Retina (tissue), 1 donor: Measurements from ENCODE around the gene POR.

Source experiments
- DNase-seq: peaks from one replicate; pipeline ENCODE4 v3.0.0-alpha.2; 2016

Gene POR

DNA sequence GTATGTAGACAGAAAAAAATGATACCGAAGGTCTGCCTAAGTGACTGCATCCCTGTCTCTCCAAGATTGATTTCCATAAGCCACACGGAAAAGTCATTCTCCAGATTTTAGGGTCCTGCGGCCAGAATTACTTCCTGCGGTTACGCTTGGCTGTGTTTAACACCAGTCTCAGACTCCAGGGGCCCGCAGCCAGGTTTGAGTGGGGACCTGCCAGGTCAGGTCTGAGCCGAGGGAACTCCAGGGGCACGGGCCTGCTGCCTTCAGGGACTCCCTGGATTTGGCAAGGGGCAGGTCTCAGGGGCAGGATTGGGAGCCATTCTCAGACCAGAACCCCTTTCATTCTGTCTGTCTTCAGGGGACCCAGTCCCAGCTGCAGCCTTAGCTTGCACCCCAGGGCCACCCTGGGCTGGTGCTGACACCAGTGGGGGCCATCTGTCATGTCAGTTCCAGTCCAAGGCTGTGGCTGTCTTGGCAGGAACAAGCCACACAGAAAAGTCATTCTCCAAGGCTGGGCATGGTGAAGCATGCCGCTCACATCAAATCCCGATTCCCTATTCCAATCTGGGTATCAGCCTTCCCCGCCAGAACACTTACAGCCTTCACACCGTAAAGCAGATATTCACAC, 40.5 kb downstream of the POR start:
- DNase-seq = no peak

DNA sequence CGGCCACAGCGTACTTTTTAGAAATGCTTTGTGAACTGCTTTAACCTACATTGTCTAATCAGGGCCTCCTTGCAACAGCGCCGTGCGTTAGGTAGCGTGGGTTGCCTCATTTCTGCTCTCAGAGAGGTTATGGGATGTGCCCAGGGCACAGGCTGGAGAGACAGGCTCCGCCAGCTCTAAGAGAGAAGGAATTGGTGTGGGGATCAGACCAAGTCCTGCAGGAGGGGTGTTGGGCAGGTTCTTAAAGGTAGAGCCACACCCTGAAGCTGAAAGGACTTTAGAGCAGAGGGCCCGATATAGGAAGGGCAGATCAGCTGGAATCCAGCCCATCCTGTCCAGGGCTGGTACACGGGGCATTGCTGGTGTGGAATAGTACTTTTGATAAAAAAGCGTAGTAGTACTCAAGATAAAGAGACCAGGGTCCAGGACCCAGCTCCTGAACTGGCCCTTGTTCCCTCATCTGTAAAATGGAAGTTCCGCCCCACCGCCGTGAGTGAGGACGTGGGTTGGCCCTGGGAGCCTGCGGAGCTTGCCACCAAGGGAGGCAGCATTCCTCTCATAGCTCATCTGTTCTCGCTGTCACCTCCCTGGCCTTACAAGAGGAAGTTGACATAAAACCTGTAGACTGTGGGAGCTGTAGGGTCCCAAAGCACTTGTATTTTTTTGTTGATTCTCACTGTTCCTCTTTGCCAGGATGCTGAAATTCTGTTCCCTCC, 42.2 kb downstream of the POR start:
- no peak for DNase-seq

DNA sequence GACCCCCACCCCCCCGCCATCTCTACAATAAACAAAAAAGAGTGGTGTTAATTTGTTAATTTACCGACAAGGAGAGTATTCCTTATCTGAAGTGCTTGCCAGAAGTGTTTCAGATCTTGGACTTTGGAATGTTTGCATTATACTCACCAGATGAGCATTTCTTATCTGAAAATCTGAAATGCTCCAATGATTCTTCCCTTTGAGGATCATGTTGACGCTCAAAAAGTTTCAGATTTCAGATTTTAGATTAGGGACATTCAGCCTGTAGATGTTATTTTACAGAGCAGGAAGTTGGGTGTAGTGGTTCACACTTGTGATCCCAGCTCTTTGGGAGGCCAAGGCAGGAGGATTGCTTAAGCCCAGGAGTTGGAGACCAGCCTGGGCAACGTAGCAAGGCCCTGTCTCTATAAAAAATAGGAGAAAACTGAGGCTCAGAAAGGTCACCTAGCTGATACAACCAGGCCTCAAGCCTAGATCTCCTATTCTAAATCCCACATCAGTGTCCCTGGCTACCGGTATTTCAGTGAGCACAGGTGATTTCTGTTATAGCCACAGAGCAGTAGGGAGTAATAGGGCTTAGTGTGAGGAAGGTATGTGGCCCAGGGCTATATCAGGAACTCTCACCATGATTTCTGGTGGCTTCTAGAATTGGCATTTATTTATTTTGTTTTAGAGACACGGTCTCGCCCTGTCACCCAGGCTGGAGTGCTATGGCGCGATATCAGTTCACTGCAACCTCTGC, 44.0 kb downstream of the POR start:
- DNase-seq = no peak

DNA sequence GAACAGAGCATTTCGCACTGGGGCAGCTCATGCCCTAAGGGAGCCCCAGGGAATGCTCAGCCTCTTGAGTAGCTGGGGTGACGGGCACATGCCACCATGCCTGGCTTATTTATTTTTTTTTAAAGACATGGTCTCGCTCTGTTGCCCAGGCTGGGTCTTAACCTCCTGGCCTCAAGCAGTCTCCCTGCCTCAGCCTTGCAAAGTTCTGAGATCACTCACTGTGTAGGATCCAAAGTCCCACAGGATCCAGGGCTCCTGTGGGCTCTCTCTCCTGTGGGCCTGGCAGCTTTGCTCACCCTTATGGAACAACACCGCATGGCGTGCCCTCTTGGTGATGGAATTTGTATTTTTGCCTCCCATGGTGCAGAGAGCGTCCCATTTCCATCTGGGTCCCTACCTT, 45.4 kb downstream of the POR start:
- DNase-seq = no peak

DNA sequence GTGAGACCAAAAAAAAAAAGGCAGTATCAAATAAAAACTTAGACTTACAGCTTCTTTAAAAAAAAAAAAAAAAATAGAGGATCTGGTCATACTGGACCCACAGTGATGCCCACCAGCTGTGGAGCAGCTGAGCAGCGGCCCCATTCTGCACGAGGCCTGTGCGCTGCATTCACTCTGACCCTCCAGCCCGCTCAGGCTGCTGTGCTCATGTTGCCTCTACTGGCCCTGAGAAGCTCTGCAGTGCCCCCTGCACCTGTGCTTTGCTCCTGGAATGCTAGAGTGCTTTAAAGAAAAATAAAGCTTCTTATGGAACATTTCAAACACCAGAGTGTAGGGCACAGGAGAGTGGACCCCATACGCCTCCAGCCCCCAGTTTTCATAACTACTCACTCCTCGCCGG, 46.3 kb downstream of the POR start:
- no peak for DNase-seq

DNA sequence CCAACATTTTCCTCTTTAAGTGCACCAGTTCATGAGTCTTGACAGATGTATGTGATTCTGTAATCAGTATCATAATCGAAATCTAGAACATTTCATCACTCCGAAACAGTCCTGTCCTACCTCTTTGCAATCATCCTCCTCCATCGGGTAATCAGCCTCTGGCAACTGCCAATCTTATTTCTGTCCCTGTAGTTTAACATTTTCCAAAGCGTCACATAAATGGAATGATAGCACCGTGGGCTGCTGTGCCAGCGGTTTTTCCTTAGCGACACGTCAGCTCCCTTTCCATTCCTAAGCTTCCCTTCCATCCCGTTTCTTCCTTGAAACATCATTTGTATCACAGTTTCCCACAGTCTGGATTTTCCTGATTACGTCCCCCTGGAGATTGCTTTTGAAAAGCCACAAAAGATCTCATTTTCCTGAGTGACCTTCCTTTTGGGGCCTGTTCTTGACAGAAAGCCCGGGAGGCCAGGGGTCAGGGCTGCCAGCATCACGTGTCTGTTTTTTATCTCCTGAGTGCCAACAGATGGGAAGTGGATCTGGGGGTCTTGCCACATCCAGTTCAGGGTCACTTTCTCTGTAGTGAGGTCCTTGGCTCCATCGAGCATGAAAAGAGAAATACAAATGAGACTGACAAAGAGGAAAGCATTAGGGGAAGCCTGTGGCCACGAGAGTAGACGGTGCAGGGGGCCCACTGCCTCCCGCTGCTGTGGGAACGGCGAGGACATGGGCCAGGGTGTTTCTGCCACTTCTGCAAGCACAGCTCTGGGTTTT, 47.8 kb downstream of the POR start:
- peak; percentile 56 for DNase-seq

DNA sequence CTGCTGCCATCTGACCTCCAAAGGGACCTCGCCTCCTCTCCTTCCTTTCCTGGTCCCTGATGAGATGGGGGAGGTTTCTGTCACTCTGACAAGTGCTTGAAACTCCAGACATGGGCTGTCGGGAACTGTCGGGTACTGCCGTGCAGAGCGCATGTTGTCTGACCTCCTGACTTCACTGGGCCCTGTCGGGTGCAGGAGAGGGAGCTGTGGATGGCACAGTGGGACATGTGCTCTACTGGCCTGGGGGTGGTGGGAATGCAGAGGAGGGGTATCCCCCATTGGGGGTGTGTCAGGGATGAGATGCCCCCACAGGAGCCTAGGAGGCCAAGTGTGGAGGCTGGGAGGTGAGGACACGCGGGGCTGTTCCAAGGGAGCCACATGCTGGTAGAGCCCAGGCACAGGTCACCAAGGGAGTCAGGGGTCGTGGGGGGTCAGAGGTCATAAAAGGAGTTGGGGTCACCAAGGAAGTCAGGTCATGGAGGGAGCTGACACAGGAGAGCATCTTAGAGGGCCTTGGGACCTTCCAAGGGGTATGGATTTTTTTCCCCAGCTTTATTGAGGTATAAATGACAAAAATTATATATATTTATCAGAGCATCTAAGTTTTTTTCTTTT, 48.5 kb downstream of the POR start:
- DNase-seq = no peak

DNA sequence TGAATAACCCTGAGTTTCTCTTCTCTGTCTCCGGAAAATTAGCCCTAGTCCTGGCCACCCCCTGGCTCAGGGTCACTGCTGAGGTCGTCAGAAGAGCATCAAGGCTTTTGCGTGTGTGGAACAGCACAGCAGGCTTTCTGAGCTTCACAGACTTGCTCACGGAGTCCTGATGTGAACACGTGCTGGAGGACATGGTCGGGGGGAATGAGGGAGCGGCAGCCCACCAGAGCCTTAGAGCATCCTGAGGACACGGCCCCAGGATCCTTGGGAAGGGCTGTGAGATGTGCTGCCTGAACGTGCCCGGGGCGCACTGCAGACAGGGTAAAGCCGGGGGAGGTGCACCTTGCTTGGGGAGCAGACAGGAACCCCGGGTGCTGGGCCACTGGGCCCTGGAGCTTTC, 50.7 kb downstream of the POR start:
- DNase-seq = peak; percentile 50

DNA sequence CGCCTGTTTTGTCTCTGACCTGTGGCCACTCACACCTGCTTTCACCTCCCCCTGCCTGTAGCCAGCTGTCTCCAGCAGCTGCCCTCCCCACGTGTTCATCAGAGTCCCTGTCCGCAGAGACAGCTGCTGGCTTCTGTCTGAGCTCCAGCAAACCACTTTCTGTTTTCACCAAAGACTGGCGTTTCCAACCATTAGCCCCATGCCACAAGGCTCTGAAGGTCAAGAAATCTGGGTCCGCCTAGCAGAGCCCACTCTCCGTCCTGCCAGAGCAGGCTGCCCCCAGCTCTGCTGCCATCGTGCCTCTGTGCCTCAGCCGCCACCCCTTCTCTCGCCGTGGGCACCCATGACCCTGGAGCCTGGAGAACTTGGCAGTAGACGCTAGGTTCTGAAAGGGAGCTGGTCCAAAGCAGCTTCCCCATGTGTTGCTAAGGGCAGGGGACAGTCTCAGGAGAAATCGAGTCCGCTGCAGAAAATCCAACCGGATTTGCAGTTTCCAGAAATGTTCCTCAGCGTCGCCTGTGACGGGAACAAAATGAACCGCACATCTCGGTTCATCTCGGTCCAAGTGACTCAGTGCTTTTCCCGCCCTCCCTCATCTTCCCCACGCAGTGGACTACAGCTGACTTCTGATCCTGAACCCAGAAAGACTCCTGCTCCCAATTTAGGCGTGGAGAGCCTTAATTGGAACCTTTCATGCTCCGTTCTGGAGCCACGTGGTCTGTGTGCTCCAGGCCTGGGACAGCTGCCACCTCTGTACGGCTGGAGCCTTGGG, 51.4 kb downstream of the POR start:
- no peak for DNase-seq

DNA sequence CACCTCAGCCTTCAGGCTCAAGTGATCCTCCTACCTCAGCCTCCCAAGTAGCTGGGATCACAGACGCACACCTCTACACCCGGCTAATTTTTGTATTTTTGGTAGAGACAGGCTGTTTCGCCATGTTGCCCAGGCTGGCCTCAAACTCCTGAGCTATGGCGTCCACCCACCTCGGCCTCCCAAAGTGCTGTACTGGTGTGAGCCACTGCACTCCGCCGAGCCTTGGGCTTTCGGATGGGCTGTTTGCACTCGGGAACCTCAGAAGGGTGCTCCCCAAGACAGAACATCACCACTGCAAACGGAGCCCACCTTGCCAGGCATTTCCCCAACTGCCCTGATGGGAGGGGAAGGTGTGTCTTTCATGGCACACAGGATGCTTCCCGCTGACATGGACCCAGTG, 52.1 kb downstream of the POR start:
- no peak for DNase-seq

DNA sequence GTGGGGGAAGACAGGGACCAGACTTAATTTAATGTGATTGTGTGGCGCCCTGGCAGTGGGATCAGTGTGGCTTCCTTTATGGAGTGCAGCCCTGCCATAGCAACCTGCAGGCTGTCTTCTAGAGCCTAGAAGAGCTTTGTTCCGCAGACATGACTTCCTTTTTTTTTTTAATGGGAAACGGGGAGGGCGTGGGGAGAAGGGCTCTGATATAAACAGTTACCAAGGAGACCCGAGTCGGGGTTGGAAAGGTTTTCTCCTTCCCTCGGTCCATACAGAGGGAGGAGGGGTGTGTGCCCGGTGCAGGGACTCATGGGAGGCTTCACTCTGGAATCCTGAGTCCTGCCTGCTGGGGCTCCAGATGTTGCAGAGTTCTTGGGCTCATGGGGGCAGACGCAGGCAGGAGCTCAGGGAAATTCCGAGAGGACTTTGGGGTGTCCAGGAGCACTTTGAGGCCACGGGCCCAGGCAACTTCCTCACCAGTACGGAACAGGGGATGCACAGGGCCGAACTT, 52.6 kb downstream of the POR start:
- DNase-seq = peak; percentile 65

DNA sequence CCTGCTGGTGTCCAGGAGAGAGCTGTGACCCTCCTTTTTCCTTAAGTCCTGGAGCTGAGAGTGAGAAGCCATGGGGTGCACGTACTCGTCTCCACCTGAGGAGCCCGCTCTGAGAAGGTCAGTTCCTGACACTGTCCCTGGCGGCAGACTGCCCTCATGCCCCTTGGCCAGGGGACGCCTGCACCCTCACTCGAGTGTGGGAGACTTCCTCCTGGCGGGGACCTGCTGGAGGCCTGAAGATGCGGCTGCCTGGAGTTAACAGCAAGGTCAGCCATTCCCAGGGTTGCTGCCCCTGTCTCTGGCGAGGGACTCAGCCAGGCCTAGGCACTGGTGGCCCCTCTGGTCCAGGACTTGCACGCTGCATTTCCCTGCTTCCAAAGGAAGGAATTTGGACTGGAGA, 53.1 kb downstream of the POR start:
- no peak for DNase-seq

DNA sequence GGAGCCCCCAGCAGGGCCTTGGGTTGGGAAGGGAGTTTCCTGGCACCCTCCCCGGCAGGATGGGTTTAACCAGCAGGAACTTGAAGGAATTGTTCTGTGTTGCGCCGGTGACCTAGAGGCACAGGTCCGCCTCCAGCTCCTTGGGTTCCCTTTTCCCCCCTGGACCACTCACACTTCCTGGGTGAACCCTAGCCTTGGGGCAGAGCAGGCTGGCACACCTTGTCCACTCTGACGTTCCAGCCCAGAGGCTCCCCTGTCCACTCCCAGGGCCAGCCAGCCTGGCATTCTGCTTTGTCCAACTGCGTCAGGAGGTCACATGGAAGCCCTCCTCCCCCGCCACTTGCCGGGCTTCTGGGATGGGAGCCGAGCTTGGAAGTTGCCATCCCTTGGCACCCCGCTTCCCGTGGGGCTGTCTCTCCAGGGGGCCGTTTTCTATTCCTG, 53.6 kb downstream of the POR start:
- DNase-seq = no peak

DNA sequence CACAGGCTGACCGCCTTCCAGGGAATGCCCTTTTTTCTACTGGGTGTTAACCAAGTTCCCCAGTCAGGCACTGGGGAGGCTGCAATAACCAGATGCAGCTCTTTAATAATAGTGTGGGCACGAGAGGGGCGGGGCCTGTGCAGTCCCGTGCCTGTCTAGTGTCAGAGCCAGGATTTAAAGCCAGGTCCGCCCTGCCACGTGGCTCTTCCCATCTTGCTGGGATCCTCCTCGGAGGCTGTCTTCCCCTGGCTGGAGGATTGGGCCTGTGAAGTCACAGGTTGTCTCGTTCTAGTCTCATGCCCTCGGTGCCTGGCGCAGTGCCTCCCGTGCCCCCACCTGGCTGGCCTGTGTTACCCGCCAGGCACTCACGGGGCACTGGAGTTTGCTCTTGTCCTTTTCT, 54.2 kb downstream of the POR start:
- DNase-seq = no peak

DNA sequence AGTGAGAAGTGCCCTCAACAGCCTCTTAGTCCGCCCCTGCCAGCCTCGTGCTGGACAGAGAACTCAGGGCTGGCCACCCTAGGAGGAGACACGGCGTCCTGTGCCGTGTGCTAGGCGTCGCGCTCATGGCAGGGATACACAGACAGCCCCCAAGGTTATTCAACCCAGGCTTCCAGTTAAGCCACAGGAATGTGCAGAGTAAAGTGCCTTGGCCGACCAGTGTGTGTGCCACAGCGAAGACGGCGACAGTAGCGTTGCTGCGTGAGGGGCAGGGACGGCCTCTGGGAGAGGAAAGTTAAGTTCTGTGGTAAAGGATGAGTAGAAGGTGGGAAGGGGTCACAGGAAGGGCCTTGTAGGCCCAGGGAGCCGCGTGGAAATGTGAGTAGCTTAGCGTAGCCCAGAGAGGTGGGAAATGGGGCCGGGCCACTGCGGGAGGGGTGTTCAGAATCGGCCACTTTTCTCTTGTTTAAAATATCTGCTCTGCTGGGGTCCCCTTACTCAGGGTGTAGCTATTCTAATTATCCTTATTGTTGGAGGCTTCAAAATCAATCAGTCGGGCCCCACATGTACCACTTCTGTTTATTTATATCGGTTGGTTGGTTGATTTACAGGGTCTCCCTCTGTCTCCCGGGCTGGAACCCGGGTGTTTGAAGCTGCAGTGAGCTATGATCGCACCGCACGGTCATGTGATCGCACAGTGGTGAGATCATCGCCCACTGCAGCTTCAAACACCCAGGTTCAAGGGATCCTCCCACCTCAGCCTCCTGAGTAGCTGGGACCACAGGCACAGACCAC, 54.9 kb downstream of the POR start:
- DNase-seq = no peak

DNA sequence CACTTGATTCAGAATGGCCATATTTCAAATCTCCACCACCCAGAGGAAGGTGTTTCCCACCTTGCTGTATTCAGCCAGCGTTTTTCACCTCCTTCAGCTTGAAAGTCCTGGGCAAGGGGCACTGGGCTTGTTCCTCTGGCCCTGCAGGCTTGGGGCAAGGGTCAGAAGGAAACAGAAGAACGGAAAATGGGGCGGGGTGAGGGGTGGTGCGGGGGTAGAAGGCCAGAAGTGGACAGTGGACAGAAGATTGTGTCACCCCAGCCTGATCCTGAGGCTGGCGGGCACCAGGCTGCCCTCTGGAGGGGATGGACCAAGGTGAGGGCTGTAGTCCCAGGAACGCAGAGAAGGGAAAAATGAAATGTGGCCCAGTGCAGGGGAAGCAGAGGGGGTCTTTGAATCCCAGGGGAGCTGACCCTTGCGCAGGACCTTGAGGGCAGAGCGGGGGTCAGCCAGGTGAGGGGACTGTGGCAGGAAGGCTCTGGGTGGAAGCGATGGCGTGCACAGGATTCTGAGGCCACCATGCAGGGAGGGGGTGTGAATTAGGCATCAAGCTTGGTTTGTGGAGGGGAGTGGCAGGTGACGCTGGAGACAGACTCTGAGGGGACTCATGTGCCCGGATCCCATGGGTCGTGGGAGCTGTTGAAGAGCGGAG, 56.5 kb downstream of the POR start:
- DNase-seq = no peak

DNA sequence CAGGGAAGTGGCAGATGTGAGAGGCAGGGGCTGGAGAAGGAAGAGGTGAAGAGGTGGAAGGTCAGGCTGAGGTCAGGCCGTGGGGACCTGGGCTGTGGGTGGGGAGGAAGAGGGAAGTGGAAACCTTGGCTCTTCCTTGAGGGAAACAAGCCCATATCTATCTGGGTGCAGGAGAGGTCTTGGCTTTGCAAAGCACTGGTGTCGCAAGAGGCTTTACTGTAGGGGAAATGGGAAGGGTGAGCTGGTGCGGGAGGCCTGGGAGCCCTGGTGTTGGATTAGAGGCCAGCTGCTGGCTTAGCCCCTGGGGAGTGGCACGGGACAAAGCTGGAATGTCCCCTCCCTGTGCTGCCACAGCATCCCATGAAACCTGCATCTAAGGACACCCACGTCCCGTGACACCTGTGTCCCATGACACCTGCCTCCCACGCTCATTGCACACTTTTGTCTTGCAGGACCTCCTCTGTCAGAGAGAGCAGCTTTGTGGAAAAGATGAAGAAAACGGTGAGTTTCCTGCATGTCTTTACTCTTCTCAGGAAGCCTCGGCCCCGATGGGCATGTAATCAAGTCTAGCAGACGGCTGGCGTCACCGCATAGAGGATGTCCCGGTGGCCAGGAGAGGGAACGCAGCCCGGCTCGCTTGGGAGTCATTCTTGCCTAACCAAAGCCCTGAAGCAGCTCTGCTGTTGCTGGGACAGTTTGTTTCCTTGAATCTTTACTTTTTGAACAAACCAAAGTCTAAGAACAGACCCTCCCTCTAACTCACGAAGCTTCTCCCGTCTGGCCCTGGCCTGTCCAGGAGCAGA, 57.2 kb downstream of the POR start:
- no peak for DNase-seq

DNA sequence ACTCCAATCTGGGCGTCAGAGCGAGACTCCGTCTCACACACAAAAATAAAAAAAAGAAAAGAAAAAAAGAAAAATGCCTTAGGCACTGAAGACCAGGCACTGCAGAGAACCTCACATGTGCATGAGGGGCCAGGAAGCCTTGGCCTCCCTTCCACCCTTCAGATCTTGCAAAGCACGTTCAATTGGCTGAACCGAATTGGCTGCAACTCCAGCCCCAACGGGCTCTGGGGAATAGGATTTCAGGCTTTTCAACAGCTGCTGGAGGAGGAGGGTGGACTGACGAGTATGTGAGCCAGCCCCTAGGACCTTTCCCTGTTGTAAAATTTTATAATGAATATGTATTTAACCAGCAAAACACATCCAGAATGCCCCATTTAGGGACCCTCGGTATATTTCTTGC, 62.8 kb downstream of the POR start:
- DNase-seq = peak; percentile 30

DNA sequence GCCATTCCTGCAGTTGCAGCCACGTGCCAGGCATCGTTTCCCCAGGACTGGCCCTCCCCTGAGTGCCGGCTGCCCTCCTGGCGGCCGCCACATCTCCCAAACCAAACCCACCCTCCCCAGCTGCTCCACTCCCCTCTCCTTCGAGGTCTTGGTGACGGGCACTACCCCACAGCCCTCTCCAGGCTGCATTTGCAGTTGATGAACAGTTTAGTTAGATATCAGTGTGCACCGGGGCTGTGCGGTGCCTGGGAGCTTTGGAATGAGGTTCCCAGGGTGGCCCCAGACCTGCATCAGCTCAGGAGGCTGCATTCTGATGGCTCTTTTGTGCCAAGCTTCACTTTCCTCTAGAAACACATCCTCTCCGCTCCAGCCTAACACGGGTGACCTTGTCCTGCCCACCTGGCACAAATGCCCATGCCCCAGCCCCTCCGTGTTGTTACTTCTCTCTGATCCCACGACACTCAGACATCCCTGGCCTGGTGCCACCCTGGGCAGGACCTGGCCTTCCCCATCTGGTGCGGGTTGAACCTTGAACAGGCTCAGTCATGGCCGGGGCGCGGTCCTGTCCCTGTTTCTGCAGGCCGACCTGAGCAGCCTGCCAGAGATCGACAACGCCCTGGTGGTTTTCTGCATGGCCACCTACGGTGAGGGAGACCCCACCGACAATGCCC, 64.9 kb downstream of the POR start:
- no peak for DNase-seq
